ENCODE data around the gene TH. TPM values are rescaled to one million over a fixed set of nuclear protein-coding genes. Genes with fewer than 3 reads are reported as not detected.
A peak's percentile ranks its signal among the peaks of the same experiment; 100 is the strongest.

TH gene
- total RNA-seq, 1 donor from 2014 or later, result not detected

DNA sequence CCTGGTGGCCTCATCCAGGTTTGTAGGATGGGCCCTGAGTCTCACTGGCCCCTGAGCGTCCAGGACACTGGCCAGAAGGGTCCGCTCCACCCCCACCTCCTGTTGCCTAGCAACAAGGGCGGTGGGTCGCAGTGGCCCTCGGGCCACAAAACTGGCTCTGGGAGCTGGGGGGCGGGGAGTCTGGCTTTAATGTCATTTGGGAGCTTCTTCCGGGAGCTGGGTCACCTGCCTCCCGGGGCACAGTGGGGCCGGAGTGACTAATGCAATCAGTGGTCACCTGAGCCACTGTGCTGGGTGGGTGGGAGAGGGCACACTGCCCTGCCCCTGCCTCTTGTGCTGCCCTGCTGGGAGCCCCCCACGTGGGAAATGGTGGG lies 2.6 kb downstream of the TH start:
- no peak for DNase-seq
- H3K9me3 ChIP-seq (replicated peaks), result no peaks in the 10 kb centered on the region
- H3K36me3 ChIP-seq, result no peaks in the 10 kb centered on the region
- H3K27ac ChIP-seq (replicated peaks), result no peak overlapping the region
- H3K4me3 ChIP-seq, result no peak overlapping the region
- peaks cover 13% of the 10 kb centered on the region for H3K4me1 ChIP-seq
- intact Hi-C loops (cut with micrococcal nuclease), result no loop called here
- peaks cover 74% of the 10 kb centered on the region for H3K27me3 ChIP-seq (ENCODE audit: low read depth)
- TF ChIP-seq, protein P1, sequence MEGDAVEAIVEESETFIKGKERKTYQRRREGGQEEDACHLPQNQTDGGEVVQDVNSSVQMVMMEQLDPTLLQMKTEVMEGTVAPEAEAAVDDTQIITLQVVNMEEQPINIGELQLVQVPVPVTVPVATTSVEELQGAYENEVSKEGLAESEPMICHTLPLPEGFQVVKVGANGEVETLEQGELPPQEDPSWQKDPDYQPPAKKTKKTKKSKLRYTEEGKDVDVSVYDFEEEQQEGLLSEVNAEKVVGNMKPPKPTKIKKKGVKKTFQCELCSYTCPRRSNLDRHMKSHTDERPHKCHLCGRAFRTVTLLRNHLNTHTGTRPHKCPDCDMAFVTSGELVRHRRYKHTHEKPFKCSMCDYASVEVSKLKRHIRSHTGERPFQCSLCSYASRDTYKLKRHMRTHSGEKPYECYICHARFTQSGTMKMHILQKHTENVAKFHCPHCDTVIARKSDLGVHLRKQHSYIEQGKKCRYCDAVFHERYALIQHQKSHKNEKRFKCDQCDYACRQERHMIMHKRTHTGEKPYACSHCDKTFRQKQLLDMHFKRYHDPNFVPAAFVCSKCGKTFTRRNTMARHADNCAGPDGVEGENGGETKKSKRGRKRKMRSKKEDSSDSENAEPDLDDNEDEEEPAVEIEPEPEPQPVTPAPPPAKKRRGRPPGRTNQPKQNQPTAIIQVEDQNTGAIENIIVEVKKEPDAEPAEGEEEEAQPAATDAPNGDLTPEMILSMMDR (IDR thresholded peaks at IDR 0.05; ENCODE audit: borderline replicate concordance), result no peak

DNA sequence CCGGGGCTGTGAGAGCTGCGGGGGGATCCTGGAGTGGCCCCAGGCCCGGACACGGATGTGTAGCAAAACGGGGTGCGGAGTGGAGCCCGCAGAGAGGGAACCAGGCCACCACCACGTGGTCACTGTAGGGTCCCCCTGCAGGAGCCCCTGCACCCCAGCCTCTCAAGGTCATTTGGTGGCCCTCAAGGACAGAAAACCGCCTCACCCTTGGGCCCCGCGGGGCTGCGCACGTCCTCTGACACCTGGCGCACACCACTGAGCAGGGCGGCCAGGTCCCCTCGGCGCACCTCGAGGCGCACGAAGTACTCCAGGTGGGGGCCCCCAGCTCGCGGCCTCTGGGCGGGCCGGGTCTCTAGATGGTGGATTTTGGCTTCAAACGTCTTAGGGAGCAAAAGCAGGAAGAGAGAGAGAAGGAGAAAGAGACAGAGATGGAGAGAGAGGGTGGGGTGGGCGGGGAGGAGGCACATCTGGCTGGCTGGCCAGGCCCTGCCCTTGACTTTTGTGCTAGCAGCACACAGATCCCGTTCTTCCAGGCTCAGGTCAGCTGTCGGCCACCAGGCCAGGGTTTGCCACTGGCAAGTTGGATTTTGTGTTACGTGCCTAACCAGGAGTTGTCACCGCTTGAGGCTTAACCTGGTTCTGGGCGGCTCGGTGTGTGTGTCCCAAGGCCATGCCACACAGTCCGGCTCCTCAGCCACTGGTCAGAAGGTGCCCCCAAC lies 3.2 kb downstream of the TH start:
- Histone ChIP-seq H3K36me3 (no peaks in the 10 kb centered on the region), H3K4me3 (no peak overlapping the region), H3K27me3 (ENCODE audit: low read depth) (peaks cover 79% of the 10 kb centered on the region), H3K9me3 (replicated peaks) (no peaks in the 10 kb centered on the region), H3K27ac (replicated peaks) (no peak overlapping the region), H3K4me1 (peaks cover 13% of the 10 kb centered on the region)
- intact Hi-C loops (cut with micrococcal nuclease), result no loop called here
- TF ChIP-seq, protein P1 (IDR thresholded peaks at IDR 0.05; ENCODE audit: borderline replicate concordance), result no peak
- DNase-seq, result no peak

DNA sequence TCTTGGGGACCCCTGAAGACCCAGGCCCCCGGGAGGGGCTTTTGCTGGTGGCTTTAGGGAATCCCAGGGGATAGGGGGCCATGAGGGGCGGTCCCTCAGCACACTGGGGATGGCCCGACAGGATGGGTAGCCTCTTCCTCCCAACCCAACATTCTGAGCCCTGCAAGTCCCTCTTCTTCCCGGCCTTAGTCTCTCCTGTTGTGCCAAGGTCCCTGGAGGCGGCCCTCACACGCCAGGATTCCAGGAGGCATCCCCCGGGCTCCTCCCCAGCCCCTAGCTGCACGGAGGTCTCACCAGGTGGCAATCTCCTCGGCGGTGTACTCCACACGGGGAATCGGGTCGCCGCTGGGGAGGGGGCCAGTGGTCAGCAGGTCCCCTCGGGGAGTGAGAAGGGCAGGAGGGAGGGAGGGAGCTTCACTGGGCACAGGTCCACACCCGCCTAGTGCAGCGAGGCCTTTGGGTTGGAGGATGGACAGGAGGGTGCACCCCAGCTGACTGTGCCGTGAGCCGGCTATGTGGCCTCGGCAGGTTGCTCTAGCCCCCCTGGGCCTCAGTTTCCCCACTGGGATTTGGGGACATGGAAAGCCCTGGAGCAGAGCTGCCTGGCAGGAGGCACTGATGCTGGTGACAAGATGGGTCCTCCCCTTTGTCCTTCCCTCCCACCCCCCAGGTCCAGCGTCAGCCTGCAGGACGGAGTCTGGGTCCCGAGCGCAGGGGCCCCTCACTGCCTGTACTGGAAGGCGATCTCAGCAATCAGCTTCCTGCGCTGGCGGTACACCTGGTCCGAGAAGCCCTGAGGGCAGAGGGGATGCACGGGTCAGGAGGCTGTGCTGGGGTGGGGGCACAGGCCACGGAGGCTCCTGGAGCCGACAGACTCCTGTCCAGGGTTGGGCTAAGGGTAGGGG lies 4.2 kb downstream of the TH start:
- no peaks in the 10 kb centered on the region for H3K9me3 ChIP-seq (replicated peaks)

DNA sequence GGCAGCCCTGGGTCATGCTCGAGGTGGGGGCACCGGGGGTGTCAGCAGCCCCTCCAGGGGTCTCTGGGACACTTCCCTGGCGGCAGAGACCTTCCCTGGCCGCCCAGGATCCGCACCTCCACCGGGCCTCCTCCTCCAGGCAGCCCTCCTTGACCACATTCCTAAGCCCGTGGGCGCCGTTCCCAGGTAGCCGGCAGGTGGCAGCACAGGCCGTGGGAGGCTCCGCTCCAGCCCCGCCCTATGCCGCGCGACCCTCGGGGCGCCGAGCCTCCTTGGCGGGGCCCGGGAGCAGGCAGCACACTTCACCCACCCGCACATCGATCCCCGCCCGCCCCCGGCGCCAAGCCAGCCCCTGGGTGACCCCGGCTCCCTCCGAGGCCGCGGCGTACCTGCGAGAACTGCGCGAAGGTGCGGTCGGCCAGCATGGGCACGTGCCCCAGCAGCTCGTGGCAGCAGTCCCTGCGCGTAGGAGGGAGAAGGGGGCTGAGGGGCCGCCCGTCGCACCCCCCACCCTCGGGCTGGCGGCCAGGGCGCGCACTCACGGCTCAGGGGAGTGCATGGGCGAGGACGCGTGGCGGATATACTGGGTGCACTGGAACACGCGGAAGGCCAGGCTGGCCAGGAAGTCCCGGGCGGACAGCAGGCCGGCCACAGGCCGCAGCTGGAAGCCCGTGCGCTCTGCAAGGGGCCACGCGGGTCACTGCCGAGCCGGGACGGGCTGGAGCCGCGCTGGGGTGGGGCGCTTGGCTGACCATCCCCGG lies 5.3 kb downstream of the TH start:
- intact Hi-C loops (cut with micrococcal nuclease), result no loop called here
- no peak for DNase-seq

More for the DNA sequence above, 4.2 kb downstream of the TH start:
- DNase-seq, result no peak
- intact Hi-C loops (cut with micrococcal nuclease), result no loop called here
- H3K4me3 ChIP-seq, result no peak overlapping the region
- peaks cover 90% of the 10 kb centered on the region for H3K27me3 ChIP-seq (ENCODE audit: low read depth)
- TF ChIP-seq, protein P1 (IDR thresholded peaks at IDR 0.05; ENCODE audit: borderline replicate concordance), result no peak
- H3K27ac ChIP-seq (replicated peaks), result no peak overlapping the region
- peaks cover 13% of the 10 kb centered on the region for H3K4me1 ChIP-seq
- H3K36me3 ChIP-seq, result no peaks in the 10 kb centered on the region

DNA sequence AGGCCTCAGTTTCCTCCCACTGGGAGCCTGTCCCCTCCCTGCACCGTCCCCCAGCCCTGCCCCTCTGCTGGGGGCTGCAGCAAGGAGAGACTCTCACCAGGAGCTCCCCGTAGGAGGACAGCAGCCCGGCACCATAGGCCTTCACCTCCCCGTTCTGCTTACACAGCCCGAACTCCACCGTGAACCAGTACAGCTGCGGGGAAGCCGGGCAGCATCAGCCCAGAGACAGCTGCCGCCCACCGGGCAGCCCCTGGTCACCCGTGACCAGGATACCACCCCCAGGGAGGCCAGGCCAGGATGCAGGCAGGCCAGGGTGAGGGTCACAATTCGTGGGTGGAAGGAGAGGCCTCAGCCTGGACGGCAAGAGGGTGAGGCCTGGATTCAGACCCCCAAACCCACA lies 6.0 kb downstream of the TH start:
- peaks cover 93% of the 10 kb centered on the region for H3K27me3 ChIP-seq (ENCODE audit: low read depth)
- no peaks in the 10 kb centered on the region for H3K9me3 ChIP-seq (replicated peaks)
- intact Hi-C loops (cut with micrococcal nuclease), result no loop called here
- H3K4me3 ChIP-seq, result no peak overlapping the region
- peaks cover 13% of the 10 kb centered on the region for H3K4me1 ChIP-seq
- no peaks in the 10 kb centered on the region for H3K36me3 ChIP-seq
- DNase-seq, result no peak
- TF ChIP-seq, protein P1 (IDR thresholded peaks at IDR 0.05; ENCODE audit: borderline replicate concordance), result no peak
- no peak overlapping the region for H3K27ac ChIP-seq (replicated peaks)

More for the DNA sequence above, 5.3 kb downstream of the TH start:
- Histone ChIP-seq H3K27me3 (ENCODE audit: low read depth) (peaks cover 93% of the 10 kb centered on the region), H3K9me3 (replicated peaks) (no peaks in the 10 kb centered on the region), H3K36me3 (no peaks in the 10 kb centered on the region), H3K27ac (replicated peaks) (no peak overlapping the region), H3K4me3 (peak overlapping the region; percentile 55), H3K4me1 (peaks cover 13% of the 10 kb centered on the region)
- TF ChIP-seq, protein P1 (IDR thresholded peaks at IDR 0.05; ENCODE audit: borderline replicate concordance), result peak; percentile 71
